GM12865 (cell line): ENCODE data around the gene SPACA4.
A peak's percentile ranks its signal among the peaks of the same experiment; 100 is the strongest.

Source experiments
- DNase-seq: peaks from one replicate; pipeline ENCODE4 v3.0.0; 2010; ENCODE audit warnings: low read depth
- H3K4me3 ChIP-seq: 2 replicates; pipeline ENCODE4 v1.5.1; 2011; ENCODE audit warnings: mild to moderate bottlenecking, low read depth, low read length, control low read depth
- TF ChIP-seq, protein P1 (sequence below): IDR thresholded peaks from 2 replicates; pipeline ENCODE4 v1.5.1; 2011; ENCODE audit warnings: low read length, control low read depth, low read depth, inconsistent platforms; ENCODE audit not compliant: insufficient read depth; ENCODE audit errors: missing control alignments

Gene SPACA4

GRCh38 chr19:48634424-48635262 lies 28.1 kb downstream of the SPACA4 start:
- H3K4me3 ChIP-seq = peak overlapping the region; percentile 65
- TF ChIP-seq, protein P1, sequence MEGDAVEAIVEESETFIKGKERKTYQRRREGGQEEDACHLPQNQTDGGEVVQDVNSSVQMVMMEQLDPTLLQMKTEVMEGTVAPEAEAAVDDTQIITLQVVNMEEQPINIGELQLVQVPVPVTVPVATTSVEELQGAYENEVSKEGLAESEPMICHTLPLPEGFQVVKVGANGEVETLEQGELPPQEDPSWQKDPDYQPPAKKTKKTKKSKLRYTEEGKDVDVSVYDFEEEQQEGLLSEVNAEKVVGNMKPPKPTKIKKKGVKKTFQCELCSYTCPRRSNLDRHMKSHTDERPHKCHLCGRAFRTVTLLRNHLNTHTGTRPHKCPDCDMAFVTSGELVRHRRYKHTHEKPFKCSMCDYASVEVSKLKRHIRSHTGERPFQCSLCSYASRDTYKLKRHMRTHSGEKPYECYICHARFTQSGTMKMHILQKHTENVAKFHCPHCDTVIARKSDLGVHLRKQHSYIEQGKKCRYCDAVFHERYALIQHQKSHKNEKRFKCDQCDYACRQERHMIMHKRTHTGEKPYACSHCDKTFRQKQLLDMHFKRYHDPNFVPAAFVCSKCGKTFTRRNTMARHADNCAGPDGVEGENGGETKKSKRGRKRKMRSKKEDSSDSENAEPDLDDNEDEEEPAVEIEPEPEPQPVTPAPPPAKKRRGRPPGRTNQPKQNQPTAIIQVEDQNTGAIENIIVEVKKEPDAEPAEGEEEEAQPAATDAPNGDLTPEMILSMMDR = no peak
- DNase-seq = peak; percentile 98

DNA sequence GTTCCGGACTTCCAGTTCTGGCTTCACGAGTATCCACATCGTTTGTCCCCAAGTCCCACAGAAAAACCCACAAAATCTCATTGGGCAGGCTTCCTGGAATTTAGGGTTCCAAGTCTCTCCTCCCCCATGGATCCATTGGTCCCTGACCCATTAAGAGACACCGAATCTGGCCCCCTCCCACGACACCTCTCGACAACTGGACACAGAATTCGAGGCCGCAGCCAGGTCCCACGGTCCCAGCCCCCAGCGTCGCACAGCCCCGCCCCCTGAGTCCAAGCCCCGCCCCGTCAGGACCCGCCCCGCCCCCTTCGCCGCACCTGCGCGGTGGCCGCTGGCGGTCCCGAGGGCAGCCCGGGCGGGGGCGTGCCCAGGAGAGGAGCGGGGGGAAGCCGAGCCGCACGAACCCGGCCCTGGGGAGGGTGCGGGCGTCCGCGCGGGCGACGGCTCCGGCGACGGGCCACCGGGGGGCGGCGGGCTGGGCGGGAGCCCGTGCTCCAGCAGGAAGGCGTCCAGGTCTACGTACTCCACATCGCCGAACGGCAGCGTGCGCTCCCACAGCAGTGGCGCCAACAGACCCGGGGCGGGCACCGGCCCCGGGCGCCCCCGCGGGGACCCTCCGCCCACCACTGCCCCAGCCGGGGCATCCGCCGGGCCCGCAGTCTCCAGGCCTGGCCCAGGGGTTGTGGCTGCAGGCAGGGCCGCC lies 28.9 kb downstream of the SPACA4 start:
- TF ChIP-seq, protein P1 = no peak
- H3K4me3 ChIP-seq = peak overlapping the region; percentile 73
- peak; percentile 82 for DNase-seq

GRCh38 chr19:48635966-48636858 lies 29.7 kb downstream of the SPACA4 start:
- TF ChIP-seq, protein P1 = no peak
- H3K4me3 ChIP-seq = peak overlapping the region; percentile 73
- peak; percentile 17 for DNase-seq

GRCh38 chr19:48636859-48637448 lies 30.4 kb downstream of the SPACA4 start, which contains the start of gene DBP:
Gene DBP (minus strand): TSS chr19:48637379. CDS start chr19:48636994, 385 bp downstream.
- peak within 1 kb of the TSS; percentile 73 for H3K4me3 ChIP-seq
- TF ChIP-seq, protein P1 = peak; percentile 13
- DNase-seq = no peak

DNA sequence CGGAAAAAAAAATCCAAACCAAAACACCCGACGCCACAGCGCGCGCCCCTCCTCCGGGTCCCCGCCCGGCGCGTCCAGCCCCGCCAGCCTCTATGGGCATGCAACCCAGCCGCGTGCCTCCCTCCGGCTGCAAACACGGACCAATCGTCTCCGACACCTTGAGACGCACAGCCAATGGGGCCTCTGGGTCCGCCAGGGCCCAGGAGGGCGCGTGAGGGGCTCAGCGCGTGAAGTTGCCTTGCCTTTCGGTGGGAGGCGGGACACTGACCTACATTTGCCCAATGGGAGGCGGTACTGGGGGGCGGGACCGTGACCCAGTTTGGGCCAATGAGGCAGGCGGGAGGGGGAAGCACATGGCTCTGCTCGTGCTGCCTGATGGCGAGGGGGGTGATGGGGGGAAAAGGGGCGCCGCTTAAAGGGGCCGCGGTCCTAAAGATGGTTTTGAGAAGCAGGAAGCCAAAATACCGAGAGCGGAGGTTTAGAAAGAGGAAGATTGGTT lies 31.0 kb downstream of the SPACA4 start:
- H3K4me3 ChIP-seq = peak overlapping the region; percentile 73
- peak; percentile 100 for DNase-seq
- TF ChIP-seq, protein P1 = no peak

DNA sequence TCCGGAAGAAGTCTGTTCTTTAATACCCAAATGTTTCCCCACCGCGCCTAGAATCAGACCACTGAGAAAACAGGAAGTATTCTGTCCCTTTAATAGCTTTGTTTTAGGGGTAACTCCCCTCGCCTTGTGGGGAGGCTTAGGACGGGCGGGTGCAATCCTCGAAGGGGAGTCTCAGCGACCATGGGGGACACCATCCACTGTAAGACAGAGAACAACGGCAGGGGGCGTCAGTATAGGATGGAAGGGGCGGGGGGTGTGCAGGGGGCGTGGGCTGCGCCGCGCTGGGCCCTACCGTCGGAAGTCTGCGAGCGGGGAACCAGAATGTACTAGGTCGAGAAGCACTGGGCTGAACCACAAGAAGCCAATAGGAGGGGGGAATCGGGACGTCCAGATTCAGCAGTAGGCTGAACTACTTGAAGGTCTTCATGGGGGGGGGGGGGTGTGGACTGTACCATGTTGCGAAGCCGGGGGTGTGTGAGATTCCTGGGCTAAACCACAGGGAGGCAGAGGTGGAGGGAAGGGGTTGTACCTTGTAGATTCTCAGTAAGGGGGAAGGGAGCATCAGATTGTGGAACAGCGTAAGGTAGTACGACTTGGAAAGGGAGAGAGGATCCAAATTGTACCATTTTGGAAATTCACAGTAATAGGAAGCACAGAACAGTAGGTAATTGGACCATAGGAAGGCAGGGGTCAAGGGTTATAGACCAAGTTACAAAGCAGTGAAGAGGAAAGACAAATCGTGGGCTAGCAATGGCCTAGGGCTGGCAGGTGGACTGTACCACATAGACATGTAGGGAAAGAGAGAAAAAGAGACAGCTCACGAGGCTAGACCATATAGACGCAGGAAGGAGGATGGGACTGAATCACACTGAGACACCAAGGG lies 31.6 kb downstream of the SPACA4 start:
- TF ChIP-seq, protein P1 = peak; percentile 12
- peak overlapping the region; percentile 73 for H3K4me3 ChIP-seq
- peak; percentile 97 for DNase-seq
